ENCODE results near the gene INPP4B.
A peak's percentile ranks its signal among the peaks of the same experiment; 100 is the strongest.

The INPP4B gene
- long read RNA-seq, donor 1: 0 reads
- long read RNA-seq, donor 2: 0 reads
- long read RNA-seq, donor 3: 0 reads
- long read RNA-seq, donor 4: 0 reads
- long read RNA-seq, donor 5: 0 reads
- long read RNA-seq, donor 6: 0 reads
- long read RNA-seq, donor 7: 0 reads
- long read RNA-seq, donor 8: 0 reads

DNA sequence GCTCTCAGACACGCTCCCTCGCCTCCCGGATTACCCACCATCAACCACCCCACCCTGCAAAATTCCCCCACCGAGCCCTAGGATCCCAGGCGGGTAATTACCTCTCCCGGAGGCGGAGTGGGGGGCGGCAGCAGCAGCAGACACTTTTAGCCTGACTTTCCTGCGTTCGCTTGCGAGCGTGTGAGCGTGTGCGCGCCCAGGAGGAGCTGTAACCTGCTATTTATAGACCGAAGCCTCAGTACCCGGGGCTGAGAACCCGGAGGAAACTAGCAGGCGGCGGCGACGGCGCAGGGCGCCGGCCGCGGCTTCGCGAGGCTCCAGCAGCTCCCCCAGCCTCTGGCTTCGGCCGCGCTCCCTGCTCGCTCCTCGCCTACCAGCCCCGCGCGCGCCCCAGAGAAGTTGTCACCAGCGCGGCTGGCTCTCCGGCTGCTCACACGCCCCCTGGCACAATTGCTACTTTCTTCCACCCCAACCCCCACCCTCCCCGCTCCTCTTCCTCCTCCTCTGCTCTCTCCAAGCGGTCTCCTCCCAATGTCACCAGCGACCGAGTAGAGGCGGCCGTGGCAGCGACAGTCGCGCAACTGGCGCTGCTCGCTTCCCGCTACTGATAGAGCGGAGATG lies at the start of gene INPP4B:
Gene INPP4B, minus strand, starts transcription at position 194 of the 621 bp plus-strand sequence.
- DNase-seq: peak; percentile 76

DNA sequence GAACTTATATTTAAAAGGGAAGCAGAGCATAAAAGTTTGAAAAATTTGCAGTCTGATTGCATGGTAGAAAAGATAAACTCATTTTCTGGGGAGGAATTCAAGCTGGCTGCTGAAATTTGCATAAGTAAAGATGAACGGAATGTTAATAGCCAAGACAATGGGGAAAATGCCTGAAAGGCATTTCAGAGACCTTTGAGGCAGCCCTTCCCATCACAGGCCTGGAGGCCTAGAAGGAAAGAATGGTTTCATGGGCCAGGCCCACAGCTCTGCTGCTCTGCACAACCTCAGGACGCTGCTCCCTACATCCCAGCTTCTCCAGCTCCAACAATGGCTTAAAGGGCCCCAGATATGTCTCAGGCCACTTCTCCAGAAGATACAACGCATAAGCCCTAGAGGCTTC lies 46.9 kb upstream of the INPP4B start:
- DNase-seq: no peak

DNA sequence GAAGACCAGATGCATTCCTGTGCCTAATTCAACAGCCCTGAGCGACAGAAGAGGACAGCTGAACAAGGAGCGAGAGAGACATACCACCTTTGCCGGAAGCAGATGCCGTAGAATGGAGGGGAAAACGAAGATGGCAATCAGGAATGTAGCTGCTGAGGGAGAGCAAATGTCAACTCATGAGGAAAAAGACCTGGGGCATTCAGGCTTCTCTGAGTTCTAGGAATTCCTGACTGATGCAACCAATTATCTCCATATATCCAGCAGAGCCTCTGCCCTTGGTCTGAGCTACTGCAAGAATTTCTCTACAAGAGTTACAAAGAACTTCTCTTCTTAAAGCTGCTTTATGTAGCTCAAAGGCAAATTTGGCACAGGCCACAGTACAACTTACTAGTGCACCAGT lies 40.5 kb upstream of the INPP4B start:
- no peak for DNase-seq

DNA sequence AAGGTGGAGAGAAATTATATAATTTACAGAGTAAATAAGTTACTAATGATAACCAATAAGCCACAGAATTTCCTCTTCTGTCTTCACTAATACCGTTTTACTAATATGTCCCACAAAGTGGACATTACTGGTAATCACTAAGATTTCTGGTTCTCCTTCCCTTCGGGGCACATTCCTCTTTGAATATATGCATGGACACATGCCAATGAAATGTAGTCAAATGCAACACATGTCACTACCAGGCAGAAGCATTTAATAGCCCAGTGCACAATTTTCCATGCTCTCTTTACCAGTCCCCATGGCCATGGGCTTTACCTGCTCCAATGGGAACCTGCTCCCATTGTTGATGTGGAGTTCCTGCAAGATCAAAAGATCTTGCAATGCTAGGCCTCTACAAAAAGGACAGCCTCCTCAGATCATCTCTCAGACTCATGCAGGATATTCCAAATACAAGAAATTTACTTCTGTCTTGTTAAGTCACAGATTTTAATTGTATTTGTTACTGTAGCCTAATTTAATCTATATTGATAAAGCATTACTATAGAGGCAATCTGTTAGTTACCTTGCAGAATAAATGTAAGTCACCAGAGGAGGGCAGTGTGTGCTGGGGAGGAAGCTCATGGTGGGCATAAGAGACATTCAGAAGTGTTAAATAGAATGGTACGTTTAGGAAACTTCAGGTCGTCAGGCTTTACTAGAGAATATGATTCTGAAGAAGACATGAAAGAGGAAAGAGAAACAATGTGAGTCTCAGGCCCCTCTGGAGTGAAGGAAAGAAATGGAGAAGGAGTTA lies 37.1 kb upstream of the INPP4B start:
- no peak for DNase-seq

DNA sequence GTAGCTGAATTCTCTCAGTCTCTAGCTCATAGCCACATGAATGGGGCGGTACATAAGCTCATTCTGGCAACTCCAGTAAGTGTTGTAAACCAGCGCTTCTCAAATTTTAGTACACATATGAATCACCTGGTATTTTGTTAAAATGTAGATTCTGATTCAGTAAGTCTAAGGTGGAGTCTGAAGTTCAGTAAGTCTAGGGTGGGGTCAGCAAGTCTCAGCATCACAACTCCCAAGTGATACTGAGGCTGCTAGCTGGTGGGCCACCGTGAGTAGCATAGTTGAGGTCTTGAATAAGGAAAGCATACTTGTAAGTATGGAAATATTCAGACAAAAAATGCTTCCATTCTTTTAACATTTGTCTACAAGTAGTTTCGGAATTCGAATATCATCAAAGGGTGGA lies 36.1 kb upstream of the INPP4B start:
- DNase-seq: no peak

DNA sequence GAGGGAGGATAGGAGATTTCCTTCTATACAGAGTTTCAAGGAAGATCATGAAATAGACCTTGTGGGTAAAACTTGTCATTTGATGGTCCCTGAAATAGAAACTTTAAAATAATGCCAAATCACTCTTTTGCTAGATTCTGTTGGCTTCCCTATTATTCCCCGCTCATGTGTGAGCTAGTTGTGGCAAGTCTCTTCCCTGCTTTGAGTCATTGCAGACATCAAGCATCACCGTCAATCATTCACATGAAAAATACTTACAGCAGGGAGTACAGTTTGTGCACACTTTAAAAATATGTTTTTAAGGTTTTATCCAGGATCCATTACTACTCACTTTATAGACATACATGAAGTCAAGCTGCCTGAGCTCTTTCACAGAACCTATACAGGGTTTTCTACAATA lies 35.2 kb upstream of the INPP4B start:
- no peak for DNase-seq

DNA sequence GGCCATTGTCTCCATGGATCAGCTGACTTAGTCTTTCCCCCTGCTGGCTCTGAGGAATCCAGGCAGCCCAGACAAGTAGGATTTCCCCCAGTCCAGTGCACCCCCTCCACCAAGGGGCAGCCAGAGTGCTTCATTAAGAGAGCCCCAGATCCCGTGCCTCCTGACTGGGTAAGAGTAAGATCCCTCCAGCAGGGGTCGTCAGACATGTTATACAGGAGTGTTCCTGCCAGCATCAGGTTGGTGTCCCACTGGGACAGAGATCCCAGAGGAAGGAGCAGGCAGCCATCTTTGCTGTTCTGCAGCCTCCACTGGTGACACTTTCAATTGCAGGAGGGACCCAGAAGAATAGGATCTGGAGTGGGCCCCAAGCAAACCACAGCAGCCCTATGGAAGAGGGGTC lies 29.0 kb upstream of the INPP4B start:
- no peak for DNase-seq

DNA sequence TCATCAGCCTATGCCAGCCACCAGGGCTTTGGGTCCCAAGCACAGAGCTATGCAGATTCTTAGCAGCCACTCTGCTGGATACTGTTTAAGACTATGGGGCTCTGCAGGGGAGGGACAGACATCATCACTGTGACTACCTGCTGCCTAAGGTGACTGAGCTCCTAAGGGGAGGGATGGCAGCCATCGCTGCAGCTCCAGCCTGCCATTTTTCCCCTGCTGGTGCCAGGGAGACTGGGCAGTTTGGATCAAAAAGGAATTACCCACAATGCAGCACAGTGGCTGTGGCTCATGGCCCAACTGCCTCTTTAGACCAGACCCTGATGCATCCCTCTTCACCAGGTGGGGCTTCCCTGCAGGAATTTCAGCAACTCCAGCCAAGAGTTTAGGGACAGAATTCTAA lies 28.6 kb upstream of the INPP4B start:
- no peak for DNase-seq

DNA sequence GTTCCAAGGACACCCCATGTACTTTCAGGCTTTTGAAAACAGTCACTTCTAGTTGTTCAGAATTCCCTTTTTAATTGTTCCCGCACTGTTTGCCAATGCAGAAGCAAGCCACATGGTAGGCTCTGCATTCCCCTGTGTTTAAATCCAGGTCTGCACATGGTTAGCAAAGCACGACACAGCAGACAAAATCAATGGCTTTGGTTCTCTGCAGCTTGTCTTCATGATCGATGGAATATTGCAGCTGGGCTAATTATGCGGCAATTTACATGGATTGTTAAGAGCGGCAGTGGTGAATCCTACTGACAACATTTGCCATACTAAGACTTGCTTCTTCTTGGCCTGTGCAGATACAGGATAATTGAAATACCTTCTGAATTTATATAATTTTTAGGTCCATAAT lies 20.6 kb upstream of the INPP4B start:
- no peak for DNase-seq

DNA sequence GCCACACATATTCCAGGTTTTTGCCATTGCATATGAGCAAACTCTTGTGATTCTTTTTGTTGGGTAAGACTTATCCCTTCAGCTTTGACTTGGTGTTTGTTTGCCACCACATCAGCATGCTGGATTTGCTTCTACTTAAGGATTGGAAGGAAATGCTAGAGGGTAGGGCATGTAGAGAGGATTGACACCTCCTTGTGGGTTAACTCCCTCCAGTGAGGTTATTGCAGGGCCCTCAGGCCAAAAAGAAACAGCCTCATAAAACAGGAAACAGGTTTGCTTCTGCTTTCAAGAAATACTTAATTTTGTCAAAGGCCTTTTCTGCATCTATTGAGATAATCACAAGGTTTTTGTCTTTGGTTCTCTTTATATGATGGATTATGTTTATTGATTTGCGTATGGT lies 15.2 kb upstream of the INPP4B start:
- no peak for DNase-seq

DNA sequence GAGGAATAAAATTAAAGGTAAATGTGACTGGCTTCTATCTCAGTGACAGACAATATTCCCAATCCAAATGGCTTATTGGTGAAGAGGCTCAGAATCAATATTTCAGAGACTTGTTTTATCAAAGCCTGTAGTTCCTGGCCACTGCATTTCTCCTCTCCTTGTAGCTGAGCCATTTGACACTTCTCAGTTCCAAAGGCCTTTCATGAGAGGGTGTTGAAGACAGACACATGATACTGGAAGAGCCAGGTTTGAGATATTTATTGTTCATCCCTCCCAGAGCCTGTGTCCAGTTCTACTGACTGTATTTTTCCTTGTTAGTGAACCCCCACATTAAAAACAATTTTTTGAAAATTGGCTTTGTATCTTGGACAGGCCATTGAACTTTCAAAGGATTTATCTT lies 12.9 kb upstream of the INPP4B start:
- DNase-seq: no peak

DNA sequence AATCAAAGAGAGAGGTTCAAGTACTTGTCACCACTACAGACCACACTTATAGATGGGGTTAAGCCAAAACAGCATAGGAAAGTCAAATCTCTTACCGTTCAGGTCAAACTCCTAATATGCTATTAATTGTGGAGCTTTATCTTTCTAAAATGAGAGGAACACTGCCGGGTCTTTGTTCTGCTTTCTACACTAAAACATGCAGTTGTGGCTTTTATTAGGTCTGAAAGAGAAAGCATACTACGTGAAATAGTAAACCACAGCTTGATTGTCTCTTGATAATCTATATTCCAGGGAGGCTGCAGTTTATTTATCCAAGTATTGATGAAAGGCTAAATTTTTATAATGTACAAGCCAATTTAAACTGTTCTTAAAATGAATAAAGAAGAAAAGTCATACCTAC lies 12.3 kb upstream of the INPP4B start:
- no peak for DNase-seq

DNA sequence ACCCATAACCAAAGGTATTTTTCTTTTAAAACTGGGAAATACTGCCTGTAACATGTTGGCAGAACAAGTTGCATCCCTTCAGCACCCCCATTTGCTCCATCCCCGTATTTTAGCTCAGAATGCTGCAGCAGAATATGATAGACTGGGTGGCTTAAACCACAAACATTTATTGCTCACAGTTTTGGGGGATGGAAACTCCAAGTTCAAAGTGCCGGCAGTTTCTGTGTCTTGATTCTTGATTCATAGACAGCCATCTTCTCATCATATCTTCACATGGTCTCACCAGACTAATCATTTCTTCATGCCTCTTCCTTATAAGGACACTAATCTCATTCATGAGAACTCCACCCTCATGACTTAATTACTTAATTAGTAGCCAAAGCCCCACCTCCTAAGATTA lies 10.5 kb upstream of the INPP4B start:
- no peak for DNase-seq

DNA sequence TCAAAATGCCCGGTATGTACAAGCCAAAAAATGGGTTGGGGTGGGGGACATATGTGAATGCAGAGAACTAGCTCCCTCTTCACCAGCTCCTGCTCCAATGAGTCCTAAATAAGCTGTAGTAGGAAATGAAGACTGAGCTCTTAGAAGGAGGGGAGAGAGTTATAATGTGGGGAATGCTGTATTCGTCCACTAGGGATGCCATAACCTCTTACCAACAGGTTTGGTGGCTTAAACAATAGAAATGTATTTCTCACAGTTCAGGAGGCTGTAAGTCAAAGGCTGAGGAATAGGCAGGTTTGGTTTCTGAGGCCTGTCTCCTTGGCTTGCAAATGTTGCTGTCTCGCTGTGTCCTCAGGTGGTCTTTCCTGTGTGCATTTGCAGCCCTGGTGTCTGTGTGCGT lies 4.4 kb upstream of the INPP4B start:
- DNase-seq: no peak

DNA sequence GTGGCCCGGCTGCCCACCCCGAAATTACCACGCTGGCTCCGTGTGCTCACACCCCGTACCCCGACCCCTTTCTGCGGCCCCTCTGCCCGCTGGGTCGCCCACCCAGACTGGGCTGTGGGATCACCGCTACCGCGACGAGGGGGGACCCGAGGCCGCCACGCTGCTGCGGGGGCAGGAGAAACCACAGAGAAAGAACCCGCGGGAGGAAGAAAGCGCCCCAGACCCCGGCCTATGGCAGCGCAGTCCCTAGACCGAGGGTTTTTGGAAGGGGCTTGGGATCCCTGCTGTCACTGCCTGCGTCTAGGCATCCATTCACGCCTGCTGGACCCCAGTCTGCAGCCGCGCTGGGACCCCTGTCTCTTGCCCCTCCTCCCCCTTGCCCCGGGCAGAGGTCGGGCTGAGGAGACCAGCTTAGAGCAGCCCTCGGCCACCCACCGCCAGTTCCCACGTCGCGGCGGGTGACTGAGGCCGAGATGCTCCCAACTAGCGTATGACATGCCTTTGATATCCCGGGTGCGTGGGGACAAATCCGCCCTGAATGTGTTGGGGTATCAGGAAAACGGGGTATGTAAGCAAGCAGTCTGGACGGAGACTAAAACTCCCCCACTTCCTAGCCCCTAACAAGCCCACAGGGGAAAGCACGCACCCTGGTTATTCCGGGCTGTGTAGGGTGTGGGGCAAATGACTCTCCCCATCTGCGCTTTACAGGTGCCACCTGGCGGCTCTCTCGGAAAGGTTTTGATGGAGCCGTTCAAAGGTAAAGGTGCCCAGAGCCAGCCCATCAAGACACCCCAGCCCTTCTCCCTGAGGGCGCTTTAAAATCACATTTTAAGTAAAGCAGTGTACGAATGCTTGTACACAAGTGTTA lies 862 bp upstream of the INPP4B start:
- peak; percentile 64 for DNase-seq

DNA sequence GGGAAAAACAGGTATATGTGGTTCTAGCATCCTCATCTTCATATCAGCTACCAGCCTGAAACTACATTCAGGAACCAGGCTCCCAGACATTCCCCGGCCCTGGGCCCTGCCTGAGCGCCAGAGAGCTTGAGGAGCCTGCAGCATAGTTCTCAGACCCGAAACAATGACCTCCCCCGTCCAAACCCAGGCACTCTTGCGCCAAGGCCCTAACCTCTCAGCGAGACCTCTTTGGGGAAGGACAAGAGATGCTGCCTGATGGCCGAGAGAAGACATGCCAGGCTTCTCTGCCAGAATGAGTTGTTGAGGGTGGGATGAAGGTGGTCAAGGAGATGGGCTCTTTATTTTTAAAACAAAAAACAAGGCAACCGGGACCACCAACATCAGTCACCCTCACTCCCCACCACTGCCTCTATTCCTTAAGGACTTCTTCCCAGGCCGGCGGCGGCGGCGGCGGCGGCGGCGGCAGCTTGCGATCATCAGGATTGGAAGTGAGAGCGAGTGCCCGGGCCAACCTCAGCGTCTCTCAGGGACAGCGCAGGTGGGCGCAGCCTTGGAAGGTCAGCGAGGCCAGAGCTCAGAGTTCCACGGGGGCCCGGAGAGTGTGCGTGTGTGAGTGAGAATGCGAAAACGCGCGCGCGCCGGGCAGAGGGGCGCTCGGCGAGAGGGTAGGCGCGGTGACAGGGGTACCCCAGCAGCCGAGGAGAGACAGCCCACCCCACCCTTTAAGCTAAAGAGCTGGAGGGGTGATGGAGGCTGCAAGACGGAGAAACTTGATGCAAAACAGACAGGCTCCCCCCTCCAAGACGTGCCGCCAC lies 601 bp downstream of the INPP4B start:
- peak; percentile 69 for DNase-seq

DNA sequence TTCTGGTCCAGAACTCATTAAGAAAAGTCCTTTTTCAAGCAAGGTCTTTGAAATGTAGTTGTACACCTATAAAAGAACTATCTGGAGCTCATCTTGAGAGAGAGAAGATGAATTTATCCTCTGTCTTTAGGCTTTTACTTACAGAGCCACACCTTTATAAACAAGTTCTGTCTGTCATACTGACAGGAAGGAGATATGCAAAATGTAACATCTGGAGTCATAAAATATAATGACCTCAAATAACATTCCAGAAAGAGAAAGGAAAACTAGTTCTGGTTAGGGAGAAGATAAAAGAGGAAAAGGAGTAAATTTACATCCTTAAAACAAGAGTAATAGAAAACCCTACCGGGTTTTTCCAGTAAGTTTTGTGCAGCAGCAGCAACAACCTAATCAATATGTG lies 1.3 kb downstream of the INPP4B start:
- no peak for DNase-seq

DNA sequence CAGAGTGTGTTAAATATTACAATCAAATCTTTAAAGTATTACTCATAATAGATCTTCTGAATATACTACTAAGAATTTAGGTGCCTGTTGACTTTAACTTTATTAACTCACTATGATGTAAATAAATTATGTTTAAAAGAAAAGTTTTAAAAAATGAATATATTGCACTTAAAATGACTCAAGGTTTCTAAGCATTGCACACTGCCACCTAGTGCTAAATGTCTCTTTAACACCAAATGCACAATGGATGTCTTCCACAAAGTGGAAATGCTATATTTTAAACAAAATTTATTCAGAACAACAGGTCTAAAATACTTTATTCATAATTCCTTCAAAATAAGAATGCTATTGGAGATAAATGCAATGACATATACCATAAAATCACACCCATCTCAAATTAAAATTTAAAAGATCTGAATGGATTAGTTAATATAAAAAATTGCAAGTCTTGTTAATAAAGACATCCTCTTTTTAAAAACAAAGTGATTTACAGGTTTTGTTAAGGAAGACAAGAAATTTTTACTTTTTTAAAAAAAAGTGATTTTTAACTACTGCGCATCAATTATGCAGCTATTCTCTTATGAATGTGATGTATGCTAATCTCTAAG lies 5.5 kb downstream of the INPP4B start:
- DNase-seq: no peak

DNA sequence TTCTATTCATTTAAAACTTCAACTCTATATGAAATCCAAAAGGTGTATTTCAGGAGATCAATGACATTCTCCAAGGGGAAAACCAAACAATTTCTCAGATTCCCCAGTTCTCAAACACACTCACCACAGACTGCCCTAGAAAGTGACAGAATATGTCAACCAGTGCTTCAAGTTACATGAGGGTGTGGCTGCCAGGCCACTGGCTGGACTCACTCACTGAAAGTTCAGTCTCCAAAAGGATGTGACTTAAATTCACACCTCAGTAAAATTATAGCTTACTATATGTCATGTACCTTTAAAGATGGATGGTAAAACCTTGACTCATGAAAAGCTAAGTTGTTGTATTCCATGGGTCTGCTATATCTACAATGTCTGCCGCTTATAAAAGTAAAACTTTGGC lies 7.3 kb downstream of the INPP4B start:
- DNase-seq: no peak

DNA sequence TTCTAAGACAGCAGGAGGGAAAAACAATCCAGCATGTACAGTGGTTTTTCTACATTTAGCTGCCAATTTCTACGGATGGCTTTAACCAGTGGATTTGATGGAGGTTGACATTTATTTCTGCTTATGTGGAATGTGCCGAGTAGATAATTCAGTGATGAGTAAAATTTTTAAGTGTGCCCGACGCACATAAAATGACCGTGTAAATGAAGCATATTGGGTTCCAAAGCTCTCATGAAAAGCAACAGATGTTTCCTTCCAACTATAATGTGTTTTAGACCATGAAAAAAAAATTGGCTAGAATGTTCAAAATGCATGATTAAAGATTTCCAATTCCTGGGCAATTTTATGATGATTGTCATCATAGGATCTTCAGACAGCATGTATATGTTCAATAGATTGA lies 14.1 kb downstream of the INPP4B start:
- DNase-seq: no peak

DNA sequence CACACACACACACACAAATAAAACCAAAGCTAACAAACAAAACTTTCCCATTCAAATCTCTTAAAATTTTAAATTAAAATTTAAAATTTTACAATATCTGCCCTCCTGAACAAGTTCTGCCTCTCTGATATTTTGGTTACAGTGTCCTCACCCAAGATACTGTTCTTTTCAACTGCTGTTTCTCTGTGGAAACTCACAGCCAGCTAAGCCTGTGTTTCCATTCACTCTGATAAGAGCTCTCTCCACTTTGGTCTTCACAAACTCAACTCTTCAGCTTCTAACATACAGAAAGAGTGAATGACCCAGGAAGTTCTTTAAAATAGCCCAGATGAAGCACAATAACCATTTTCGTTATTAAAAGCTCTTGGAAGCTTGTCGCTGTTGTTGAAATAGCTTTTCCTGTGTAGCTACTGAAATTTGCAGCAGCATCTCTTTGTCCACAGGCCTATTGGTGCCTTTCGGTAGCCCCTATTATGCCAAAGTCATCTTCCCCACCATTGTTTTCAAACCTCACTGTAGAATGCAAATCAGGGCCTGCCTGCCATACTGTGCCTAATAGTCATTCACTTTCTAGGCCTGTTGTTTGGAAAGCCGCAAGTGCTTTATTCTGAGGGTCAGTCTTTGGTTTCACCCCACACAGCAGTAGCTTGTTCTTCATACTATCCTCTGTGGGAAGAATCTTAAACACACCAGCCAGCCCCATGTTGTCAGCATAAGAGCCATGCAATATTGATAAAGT lies 19.4 kb downstream of the INPP4B start:
- DNase-seq: no peak

Data from right kidney (tissue), 9 donors.